ENCODE measurements around the gene ABLIM1.

The ABLIM1 gene

GRCh38 chr10:114684084-114684821 lies 26.2 kb upstream of the ABLIM1 start:
- TF ChIP-seq GATA3 (IDR thresholded peaks at IDR 0.05; ENCODE audit: low read depth, low read length) (no peak), GATA2 (IDR thresholded peaks at IDR 0.05; ENCODE audit: low read depth, low read length) (no peak)

- no peak for TF ChIP-seq GATA2 (IDR thresholded peaks at IDR 0.05; ENCODE audit: low read depth, low read length)
- no peak for TF ChIP-seq GATA3 (IDR thresholded peaks at IDR 0.05; ENCODE audit: low read depth, low read length)
Measured at GRCh38 chr10:114683593-114683992, 25.5 kb upstream of the ABLIM1 start.

- no peak for TF ChIP-seq GATA3 (IDR thresholded peaks at IDR 0.05; ENCODE audit: low read depth, low read length)
- TF ChIP-seq GATA2 (IDR thresholded peaks at IDR 0.05; ENCODE audit: low read depth, low read length), result no peak
Measured at GRCh38 chr10:114683162-114683561, 25.1 kb upstream of the ABLIM1 start.

- no peak for TF ChIP-seq GATA3 (IDR thresholded peaks at IDR 0.05; ENCODE audit: low read depth, low read length)
- no peak for TF ChIP-seq GATA2 (IDR thresholded peaks at IDR 0.05; ENCODE audit: low read depth, low read length)
Measured at GRCh38 chr10:114682532-114682931, 24.5 kb upstream of the ABLIM1 start.

- TF ChIP-seq GATA2 (IDR thresholded peaks at IDR 0.05; ENCODE audit: low read depth, low read length) (no peak), GATA3 (IDR thresholded peaks at IDR 0.05; ENCODE audit: low read depth, low read length) (no peak)
Measured at GRCh38 chr10:114682121-114682520, 24.0 kb upstream of the ABLIM1 start.

GRCh38 chr10:114681542-114681941 lies 23.5 kb upstream of the ABLIM1 start:
- TF ChIP-seq GATA3 (IDR thresholded peaks at IDR 0.05; ENCODE audit: low read depth, low read length) (no peak), GATA2 (IDR thresholded peaks at IDR 0.05; ENCODE audit: low read depth, low read length) (no peak)

- TF ChIP-seq GATA3 (IDR thresholded peaks at IDR 0.05; ENCODE audit: low read depth, low read length) (no peak), GATA2 (IDR thresholded peaks at IDR 0.05; ENCODE audit: low read depth, low read length) (no peak)
Measured at GRCh38 chr10:114680543-114681117, 22.6 kb upstream of the ABLIM1 start.

GRCh38 chr10:114679552-114679951 lies 21.5 kb upstream of the ABLIM1 start:
- TF ChIP-seq GATA2 (IDR thresholded peaks at IDR 0.05; ENCODE audit: low read depth, low read length) (no peak), GATA3 (IDR thresholded peaks at IDR 0.05; ENCODE audit: low read depth, low read length) (no peak)

GRCh38 chr10:114678820-114679219 lies 20.7 kb upstream of the ABLIM1 start:
- TF ChIP-seq GATA3 (IDR thresholded peaks at IDR 0.05; ENCODE audit: low read depth, low read length), result no peak
- TF ChIP-seq GATA2 (IDR thresholded peaks at IDR 0.05; ENCODE audit: low read depth, low read length), result no peak

- no peak for TF ChIP-seq GATA3 (IDR thresholded peaks at IDR 0.05; ENCODE audit: low read depth, low read length)
- TF ChIP-seq GATA2 (IDR thresholded peaks at IDR 0.05; ENCODE audit: low read depth, low read length), result no peak
Measured at GRCh38 chr10:114678336-114678735, 20.3 kb upstream of the ABLIM1 start.

- TF ChIP-seq GATA3 (IDR thresholded peaks at IDR 0.05; ENCODE audit: low read depth, low read length) (no peak), GATA2 (IDR thresholded peaks at IDR 0.05; ENCODE audit: low read depth, low read length) (no peak)
Measured at GRCh38 chr10:114674346-114674745, 16.3 kb upstream of the ABLIM1 start.

GRCh38 chr10:114669648-114670047 lies 11.6 kb upstream of the ABLIM1 start:
- TF ChIP-seq GATA3 (IDR thresholded peaks at IDR 0.05; ENCODE audit: low read depth, low read length) (no peak), GATA2 (IDR thresholded peaks at IDR 0.05; ENCODE audit: low read depth, low read length) (no peak)

GRCh38 chr10:114668375-114669080 lies 10.5 kb upstream of the ABLIM1 start:
- TF ChIP-seq GATA3 (IDR thresholded peaks at IDR 0.05; ENCODE audit: low read depth, low read length) (no peak), GATA2 (IDR thresholded peaks at IDR 0.05; ENCODE audit: low read depth, low read length) (no peak)

GRCh38 chr10:114665873-114666272 lies 7.8 kb upstream of the ABLIM1 start:
- TF ChIP-seq GATA3 (IDR thresholded peaks at IDR 0.05; ENCODE audit: low read depth, low read length) (no peak), GATA2 (IDR thresholded peaks at IDR 0.05; ENCODE audit: low read depth, low read length) (no peak)

- TF ChIP-seq GATA2 (IDR thresholded peaks at IDR 0.05; ENCODE audit: low read depth, low read length), result no peak
- no peak for TF ChIP-seq GATA3 (IDR thresholded peaks at IDR 0.05; ENCODE audit: low read depth, low read length)
Measured at GRCh38 chr10:114665406-114665805, 7.3 kb upstream of the ABLIM1 start.
